DMS79 treated with DMSO at 0.1 percent for 48 hours (cell line): Measurements from ENCODE around the gene ZP1.
"Not testable (repeated sequence)": the region's sequence is repeated elsewhere in the genome, so short reads cannot be mapped to it uniquely, and the experiment has no call there.

Source experiments
- DNase-seq: peaks from one replicate; lab custom pipeline; 2025; lab: John Stamatoyannopoulos, UW

The ZP1 gene

DNA sequence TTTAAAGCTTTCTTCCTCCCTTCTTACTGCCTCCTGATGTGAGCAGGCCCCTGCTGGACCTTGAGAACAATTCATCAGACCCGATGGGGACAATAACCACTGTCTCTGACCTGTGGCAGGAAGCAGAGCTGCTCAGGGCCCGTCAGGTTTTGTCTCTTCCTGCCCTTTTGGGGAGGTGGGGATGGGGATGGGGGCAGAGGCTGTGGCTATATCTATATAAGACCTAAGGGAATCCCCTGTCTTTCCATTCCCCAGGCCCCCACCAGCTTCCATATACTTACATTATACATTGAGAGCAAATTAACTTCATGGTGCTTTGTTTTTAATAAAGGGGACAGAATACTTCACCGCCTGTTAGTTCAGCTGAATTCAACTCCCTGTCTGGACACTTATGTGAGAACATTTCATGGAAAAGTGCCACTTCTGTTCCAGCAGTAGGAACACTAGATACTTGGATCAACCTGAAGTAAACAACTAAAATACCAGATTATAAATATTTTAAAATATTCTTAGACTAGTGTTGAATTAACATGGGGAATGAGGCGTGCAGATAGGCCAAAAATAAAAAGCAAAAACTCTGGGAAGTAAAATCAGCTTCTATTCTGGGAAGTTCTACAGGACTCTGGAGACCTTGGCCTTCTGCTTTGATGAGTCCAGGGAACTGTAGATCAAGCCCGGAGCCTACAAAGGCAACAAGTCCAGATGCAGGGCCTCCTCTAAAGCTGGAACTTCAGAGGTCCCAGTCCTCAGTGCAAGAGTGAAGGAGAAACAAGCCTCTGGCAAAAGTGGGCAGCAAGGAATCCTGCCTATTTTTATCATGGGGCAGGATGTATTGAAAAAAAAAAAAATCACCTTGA is 11.1 kb downstream of the ZP1 start:
- DNase-seq: no peak

DNA sequence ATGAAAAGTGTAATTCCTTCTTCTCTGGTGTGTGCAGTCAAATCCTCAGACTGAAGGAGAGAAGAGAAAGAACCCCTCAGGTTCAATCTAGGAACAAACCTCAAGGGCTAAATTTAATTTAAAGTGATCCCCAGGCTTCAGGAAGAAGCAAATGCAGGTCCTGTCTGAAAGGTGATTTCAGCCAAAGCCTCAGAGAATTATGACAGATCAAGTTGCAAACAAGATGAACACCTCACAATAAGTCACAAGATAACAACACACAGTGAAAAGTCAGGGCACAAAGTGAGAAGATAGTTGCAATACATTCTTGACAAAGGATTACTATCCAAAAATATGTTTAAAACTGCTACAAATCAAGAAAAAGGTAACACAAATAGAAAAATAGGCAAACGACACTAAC is 11.8 kb downstream of the ZP1 start:
- DNase-seq: no peak

DNA sequence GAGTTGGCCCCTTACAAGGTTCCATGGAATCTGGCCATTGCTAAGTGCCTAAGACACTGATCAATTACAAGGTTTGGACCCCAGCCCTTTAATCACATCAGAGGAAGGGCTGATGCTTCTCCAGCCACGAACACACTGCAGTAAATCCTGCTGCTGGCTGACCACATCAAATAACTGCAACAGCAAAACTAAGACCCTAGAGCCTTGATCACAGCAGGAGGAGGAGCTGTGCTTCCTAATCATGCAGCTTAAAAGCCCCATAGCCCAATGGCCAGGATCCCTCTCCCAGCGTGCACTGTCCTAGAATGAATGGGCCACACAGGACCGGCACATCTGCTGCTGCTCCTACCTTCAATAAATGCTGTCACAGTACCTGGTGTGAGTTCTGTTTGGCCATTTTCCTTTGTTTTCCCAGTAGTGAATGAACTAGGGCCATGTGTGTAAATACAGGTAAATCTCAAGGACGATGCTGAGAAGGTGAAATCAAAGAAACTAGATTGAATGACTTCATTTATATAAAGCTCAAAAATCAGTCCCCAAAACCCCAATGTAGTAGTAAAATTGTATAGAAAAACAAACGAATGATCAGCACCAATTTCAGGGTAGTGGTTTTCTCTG is 12.7 kb downstream of the ZP1 start:
- no peak for DNase-seq

DNA sequence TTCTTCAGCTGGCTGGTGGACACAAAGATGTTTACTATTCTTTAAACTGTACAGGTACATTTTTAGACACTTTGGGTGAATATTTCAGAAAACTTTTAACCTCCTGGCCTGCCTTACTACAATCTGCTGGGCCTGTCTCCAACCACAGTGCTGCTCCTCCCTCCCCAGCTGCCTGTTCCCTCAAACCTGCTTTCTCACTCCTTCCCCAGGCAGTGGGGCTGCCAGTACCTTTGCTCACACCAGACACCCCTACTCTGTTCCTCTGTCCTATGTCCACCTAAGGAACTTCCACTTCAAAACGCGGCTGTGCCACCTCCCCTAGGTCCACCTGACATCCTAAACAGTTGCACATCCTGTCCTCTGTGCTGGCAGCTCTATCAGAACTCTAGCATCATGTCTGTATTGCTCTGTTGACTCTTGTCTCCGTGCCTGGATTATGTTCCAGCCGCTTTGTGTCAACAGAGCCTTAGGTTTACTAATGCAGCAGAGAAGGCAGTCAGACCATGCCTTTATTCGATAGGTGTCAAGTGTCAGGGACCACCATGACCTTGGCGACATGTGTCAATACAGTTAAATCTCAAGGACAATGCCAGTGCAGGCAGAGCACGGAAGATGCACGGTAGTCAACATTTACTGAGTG is 13.4 kb downstream of the ZP1 start:
- DNase-seq: peak; percentile 72

DNA sequence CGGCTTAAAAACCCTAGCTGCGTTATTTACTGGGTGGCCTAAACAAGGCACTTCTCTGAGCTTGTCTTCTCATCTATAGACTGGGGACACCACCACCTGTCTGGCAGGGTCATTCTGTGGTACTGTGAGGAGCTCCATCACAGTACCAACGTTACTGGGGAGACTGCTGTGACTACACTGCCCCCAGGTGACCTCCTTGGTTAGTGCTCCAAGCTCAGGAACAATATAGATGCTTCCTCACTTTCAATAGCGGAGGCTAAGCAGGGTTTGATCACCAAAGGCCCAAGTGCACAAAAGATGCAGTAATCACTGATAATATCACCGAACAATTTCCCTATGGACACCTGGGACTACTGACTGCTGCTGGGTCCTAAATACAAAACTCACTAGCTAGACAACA is 20.2 kb downstream of the ZP1 start:
- DNase-seq: peak; percentile 66

DNA sequence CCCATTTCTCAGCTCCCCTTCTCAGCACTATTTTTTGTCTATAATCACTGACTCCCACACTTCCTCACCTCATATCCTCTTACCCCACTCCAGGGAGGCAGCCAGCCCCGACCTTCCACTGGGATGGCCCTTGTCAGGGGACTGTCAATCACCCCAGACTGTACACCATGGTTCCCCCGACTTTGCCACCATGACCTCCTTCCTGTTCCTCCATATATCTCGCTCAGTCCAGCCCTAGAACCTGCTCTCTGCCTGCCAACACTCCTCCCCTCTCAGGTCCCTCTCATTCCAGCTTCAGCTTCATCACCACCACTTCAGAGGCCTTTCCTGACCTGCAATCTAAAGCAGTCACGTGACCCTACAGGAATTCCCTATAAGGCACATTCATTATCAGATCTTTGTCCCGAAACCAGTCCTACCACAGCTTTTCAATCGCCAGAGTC is 22.5 kb downstream of the ZP1 start:
- DNase-seq: no peak

DNA sequence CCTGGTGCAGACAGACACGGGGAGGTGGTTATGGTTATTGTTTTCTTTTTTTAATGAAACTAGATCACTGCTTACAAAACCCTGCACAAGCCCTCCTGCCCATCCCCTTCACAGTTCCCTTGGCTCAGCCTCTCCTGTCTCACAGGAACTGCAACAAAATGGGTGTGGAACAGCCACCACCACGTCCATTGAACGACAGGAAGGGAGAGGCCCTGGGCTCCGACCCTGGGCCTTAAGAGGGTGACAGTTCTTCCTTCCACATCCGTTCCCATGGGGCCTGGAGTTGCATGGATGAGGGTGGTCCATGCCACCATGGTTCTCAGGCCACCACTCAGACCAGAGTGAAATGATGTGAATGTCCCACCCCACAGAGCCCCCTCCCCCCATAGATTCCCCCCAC is 23.4 kb downstream of the ZP1 start:
- no peak for DNase-seq

DNA sequence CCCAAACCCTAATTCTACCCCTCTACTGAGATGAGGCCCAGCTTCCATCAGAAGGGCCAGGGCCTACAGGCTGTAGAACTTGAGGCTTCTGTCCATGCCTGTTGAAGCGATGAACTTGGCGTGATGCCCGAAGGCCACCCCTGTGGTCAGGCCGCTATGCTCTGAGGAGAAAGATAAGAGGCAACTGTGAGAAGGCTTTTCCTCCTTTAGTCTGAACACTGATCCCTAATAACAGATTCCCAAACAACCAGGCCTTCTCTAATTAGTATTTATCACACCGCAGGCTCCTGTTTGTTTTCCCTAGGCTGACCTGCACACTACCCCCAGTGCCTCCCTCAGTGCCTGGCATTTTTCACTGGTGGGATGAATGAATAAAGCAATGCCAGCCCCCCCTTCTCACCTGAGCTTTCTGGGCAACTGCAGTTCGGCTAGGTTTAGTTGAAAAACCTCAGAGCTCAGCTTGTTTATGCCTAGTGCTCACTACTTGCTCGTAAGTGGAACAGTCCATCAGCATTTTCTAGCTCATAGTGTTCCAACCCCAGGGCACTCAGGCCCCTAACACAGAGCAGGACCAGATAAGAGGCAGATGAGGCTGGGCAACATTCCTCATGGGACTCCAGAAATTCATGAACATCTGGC is 23.9 kb downstream of the ZP1 start:
- DNase-seq: peak; percentile 18

DNA sequence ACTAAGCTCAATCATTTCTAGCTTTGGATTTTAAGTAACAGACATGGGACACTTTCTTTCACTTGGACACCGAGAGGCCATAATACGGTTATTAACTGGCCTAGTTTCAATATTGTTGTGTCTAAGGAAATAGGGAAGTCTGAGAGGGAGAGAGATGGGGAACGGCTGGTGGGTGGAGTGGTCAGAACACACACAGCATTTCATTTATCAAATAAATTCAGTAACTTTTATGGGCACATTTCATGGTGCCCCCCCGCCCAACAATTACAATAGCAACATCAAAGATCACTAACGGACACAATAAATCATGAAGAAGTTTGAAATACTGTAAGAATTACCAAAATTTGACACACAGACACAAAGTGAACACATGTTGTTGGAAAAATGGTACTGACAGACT is 28.3 kb downstream of the ZP1 start:
- no peak for DNase-seq

DNA sequence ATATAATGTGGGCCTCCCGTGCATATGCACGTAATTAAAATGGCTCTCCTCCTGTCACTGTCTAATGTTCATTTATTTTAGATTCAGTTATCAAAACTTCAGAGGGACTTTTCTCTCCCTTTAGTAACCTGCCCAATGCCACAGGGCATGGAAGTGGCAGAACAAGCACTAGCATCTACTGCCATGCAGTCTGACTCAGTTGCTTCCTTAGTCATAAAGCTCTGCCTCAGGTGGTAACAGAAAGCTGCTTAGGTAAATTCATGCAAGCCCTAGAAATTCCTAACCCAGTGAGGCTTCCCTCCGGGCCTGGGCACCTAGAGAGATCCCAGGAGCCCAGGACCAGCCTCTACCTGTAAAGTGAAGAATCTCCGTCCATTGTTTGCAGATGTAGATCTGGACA is 30.2 kb downstream of the ZP1 start:
- no peak for DNase-seq

DNA sequence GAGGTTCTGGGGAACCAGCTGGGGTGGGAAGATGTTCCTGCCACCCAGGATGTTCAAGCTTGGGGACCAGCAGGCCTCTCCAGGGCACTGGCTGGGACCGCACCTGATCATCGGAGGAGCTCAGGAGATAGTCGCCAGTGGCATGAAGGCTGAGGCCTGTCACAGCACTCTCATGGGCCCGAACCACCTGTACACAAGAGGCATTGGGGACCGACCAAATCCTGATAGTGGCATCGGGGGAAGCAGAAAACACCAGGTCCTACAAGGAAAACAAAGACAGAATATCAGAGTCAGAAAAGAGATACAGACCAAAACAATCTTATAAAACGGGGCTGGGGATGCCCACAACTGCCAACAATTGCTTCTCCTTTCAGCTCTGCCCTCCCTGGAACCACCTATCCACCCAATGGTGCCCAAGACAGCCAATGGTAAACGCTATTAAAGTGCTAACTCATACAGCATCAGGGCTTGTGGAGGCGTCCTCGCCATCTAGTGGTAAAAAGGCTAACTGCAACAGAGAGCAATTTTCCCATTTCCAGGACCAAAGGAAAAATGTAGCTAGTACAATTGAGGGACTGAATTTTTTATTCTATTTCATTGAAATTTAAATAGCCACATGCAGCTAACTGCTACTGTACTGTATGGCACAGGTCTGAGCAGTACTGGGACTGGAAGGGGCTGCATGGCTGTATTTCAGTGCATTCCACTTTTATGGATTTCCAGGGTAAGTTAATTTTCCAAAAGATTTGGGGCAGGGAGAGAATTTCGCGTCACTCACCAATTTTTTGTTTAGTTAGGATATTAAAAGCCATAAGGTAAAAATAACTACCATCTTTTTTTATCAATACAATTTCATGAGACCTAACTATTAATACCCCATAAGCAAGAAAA is 31.9 kb downstream of the ZP1 start:
- peak; percentile 9 for DNase-seq

DNA sequence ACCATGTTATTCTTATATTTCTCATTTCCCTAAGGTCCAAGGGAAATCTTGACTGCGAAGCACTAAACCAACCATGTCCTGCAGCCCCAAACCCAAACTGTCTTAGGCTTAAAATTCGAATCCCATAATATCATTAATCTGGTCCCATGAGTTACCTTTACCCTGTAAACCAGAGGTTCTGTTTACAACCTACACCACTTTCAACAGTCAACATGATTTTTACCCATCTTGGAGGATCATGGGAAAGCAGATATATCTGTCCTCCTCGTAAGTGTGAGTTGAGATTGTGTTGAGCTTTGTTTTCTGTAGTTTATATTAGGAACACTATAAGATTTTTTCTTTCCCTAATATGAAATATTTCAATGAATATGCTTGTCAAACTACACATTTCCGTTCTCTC is 32.6 kb downstream of the ZP1 start:
- DNase-seq: no peak

DNA sequence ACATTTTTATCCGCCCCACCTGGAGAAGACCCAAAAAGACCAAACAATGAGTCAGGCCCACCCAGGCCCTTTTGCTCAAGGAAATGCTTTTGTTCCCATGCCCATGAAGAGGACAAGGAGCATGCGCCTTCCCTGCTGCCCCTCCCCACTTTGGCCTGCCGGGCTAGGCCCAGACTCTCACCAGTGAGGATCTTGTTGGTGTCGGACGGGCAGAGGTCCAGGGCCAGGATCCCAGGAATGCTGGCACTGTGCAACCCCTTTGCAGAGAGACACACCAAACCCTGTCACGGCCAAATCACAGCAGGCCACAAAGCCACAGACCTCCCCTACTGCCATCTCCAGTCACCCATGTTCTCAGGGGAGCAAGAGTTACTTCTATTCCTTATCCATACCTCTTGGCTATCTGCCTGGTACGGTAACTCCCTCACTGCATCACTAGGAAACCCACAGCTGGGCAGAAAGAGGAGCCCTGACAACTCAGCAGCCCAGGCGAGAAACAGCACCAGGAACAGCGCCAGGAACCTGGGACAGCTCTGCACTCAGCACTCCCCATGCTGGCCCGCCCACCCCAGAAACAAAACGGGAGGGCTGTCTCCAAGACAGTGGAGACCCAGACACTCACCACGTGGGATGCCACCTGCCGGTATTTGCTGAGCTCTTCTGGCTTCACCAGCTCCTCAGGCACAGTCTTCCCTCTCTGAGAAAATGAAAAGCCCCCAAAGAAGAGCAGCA is 33.5 kb downstream of the ZP1 start:
- no peak for DNase-seq

DNA sequence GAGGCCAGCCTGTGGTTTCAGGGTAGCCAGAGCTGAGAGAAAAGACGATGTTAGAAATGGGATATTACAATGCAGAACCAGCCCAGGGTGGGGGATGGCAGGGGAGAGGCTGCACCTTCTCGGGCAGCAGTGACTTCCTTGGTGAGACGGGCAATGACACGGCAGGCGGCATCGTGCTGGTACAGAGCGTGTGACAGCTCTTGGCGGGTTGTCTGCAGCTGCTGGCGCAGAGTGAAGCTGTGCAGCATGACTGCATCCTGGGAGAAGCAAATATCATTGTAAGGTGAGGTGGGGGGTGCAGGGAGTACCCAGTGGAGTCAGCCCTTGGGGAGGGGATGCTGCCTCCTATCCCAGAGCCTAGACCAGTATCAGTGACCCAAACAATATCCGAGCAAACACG is 35.3 kb downstream of the ZP1 start:
- DNase-seq: no peak

DNA sequence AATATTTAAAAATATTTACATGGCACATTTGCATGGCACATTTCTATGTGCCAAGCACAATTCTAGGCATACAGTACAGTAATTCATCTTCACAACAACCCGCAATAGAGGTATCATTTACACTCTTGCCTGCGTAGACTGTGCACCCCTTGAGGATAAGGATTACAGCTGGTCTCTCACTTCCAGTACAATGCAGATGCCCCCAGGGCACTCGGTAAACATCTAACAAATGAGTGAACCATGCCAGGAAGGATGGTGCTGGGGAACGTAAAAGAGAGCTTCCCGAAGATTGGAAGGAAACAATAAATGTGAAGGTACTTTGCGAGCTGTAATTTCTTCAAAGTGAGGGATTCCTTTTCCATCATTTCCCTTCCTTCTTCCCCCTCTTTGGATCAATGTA is 37.7 kb downstream of the ZP1 start:
- DNase-seq: peak; percentile 16

DNA sequence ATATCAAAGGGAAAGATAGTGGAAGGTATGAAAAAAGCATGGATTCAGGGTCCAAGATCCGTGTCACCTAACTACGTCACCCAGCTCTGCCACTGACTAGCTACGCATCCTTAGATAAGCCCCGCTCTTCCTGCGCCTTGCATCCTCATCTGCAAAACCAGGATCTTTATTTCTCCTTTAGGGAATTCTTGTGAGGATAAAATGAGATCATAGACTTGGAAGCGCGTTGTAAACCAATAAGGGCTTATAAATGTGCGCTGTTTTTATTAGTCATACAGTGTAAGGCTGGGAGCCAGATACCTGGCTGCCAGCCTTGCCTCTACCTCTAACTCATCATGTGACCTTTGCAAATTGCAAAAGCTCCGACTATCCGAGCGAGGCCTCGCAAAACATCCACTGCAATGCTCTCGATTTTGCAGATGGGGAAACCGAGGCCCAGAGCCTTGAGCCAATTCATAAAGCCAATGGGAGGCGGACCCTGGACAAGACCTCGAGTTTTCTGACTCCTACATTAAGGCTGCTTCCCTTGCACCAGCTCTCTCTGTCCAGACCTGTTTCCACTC is 38.3 kb downstream of the ZP1 start:
- peak; percentile 30 for DNase-seq

DNA sequence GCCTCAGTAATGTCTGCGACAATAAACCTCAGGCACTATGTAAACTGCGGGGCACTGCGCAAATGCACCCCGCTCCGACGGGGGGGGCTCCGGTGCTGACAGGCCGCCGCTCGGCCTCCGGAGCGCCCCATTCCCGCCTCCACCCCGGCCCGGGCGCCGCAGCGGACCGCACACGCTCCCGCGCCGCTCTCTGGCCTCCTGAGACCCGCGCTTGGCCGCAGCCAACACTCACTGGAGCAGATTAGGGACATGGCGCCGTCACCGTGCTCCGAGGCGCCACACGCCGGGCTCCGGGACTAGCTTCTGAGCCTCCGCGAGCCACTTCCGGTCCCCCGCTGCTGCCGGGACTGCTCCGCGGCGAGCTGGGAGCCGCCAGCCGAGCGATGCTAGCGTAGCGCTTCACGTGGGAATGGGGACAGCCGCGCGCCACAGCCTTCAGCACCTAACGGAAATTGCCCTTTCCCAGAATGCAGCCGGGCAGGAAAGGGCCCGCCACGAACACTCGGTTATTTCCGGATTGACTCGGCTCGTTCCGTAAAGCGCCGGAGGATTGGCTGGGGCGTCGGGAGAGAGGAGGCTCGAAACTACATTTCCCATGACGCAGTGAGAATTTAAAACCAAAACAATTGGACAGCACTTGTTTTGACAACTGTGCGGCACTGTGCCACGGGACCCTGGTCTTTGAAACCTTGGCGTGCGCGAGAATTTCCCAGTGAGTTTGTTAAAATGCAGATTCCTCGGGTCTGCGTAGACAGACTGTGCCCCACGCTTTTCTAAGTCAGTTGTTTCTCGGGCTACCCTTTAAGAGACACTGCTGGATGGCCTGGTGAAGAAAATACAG is 39.0 kb downstream of the ZP1 start, which contains the start of gene PRPF19:
Gene PRPF19, minus strand, starts transcription at position 454 of the 841 bp plus-strand sequence. Its CDS starts 203 bp downstream, at position 251.
- DNase-seq: peak; percentile 95

DNA sequence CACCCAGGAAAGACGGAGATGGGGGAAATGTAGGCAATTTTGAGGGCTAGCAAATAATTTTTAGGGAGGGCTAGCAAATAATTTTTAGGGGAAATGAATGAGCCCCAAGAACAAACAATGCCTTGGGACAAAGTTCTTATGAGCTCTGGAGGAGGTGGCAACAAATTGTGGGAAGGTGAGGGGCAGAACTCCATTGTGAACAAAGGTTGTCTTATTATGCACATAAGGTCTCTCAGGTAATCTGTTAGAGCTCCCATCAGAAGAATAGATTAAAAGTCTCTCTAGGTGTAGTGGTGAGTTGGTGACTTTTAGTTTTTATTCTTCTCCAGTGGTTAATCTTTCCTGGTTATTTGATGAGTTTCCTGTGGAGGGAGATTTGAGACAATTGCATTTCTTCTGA is 41.5 kb downstream of the ZP1 start:
- DNase-seq: no peak

DNA sequence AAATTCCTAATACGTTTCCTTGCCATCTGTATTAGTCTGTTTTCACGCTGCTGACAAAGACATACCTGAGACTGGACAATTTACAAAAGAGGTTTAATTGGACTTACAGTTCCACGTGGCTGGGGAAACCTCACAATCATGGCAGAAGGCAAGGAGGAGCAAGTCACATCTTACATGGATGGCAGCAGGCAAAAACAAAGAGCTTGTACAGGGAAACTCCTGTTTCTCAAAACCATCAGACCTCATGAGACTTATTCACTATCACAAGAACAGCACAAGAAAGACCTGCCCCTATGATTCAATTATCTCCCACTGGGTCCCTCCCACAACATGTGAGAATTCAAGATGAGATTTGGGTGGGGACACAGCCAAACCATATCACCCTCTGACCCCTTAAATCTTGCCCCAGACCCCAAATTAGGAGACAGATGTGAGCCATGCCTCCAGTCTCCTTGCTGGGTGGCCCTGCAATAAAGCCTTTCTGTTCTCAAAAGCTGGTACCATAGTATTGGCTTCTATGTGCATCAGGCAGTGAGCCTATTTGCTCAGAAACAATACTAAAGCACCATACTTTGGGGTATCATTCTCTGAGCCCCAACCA is 42.4 kb downstream of the ZP1 start:
- not testable (repeated sequence) for DNase-seq
